PC-3 (cell line): ENCODE data around the gene RAPGEF4. TPM values are rescaled to one million over a fixed set of nuclear protein-coding genes. Genes with fewer than 3 reads are reported as not detected.

Source experiments
- ATAC-seq: fragments of 200-7000 bp; cut with Tn5 transposase; 2 replicates; pipeline ENCODE4 v1.9.1; 2020; ENCODE audit warnings: mild to moderate bottlenecking, moderate library complexity
- BruUV-seq: library from RNA; stranded (reverse); fragments of 400-500 nt; replicated peaks from 2 replicates; lab custom pipeline; 2021; lab: Mats Ljungman, UMichigan
- CTCF ChIA-PET: fragments of 300-600 bp; sonication (Branson Sonifier 250); formaldehyde crosslinking; loops from one replicate; lab custom pipeline; 2022; ENCODE audit warnings: antibody characterized with exemption; lab: Charles Lee
- POLR2A ChIA-PET: fragments of 300-600 bp; sonication (Branson Sonifier 250); formaldehyde crosslinking; loops from one replicate; lab custom pipeline; 2022; ENCODE audit warnings: antibody characterized with exemption; ENCODE audit not compliant: unreplicated experiment; lab: Charles Lee
- DNase-seq: peaks from one replicate; pipeline ENCODE4 v3.0.0-alpha.2; 2015
- H2AFZ ChIP-seq: fragments of 300-600 bp; sonication (generic); 2 replicates; pipeline ENCODE4 v1.6.0; 2016; ENCODE audit warnings: antibody characterized with exemption, low read length
- H3F3A ChIP-seq: fragments of 300-600 bp; sonication (generic); one replicate; pipeline ENCODE4 v1.6.0; 2017; ENCODE audit warnings: antibody characterized with exemption, low read length, control low read depth, mild to moderate bottlenecking; ENCODE audit not compliant: unreplicated experiment
- H3K27ac ChIP-seq: fragments of 300-600 bp; sonication (generic); 2 replicates; pipeline ENCODE4 v1.5.1; 2016; ENCODE audit warnings: mild to moderate bottlenecking, low read length
- H3K27me3 ChIP-seq: fragments of 300-600 bp; sonication (generic); 2 replicates; pipeline ENCODE4 v1.6.1; 2016; ENCODE audit warnings: low read length, mixed read lengths
- H3K36me3 ChIP-seq: fragments of 300-600 bp; sonication (generic); 2 replicates; pipeline ENCODE4 v1.6.1; 2016; ENCODE audit warnings: low read depth, mixed run types, low read length, mixed read lengths
- H3K4me1 ChIP-seq: fragments of 300-600 bp; sonication (generic); 2 replicates; pipeline ENCODE4 v1.5.1; 2016; ENCODE audit warnings: low read length; ENCODE audit not compliant: insufficient read depth
- H3K4me2 ChIP-seq: fragments of 300-600 bp; sonication (generic); 2 replicates; pipeline ENCODE4 v1.6.0; 2016; ENCODE audit warnings: low read length
- H3K4me3 ChIP-seq: fragments of 300-600 bp; sonication (generic); 2 replicates; pipeline ENCODE4 v1.5.1; 2016; ENCODE audit warnings: mild to moderate bottlenecking, low read length, mixed read lengths
- H3K79me2 ChIP-seq: fragments of 300-600 bp; sonication (generic); 2 replicates; pipeline ENCODE4 v1.6.1; 2017; ENCODE audit warnings: low read length, mixed read lengths
- H3K9ac ChIP-seq: fragments of 300-600 bp; sonication (generic); 2 replicates; pipeline ENCODE4 v1.6.0; 2016; ENCODE audit warnings: mild to moderate bottlenecking, low read length
- H3K9me2 ChIP-seq: fragments of 300-600 bp; sonication (generic); replicated peaks from 2 replicates; pipeline ENCODE4 v1.6.1; 2016; ENCODE audit warnings: mixed run types, low read length, mixed read lengths
- H3K9me3 ChIP-seq: fragments of 300-600 bp; sonication (generic); 2 replicates; pipeline ENCODE4 v1.6.1; 2016; ENCODE audit warnings: low read length, mixed read lengths
- H4K20me1 ChIP-seq: fragments of 300-600 bp; sonication (generic); 2 replicates; pipeline ENCODE4 v1.6.1; 2016; ENCODE audit warnings: low read length, mixed read lengths
- CTCF ChIP-seq: fragments of 300-600 bp; sonication (generic); conservative IDR thresholded peaks from 2 replicates; pipeline ENCODE4 v1.5.1; 2017; ENCODE audit warnings: antibody characterized with exemption, low read depth, mild to moderate bottlenecking, low read length
- EZH2 ChIP-seq: fragments of 300-600 bp; sonication (generic); IDR thresholded peaks from one replicate; pipeline ENCODE4 v1.6.1; 2017; ENCODE audit warnings: antibody characterized with exemption, mild to moderate bottlenecking, low read length; ENCODE audit not compliant: unreplicated experiment
- EZH2phosphoT487 ChIP-seq: fragments of 300-600 bp; sonication (generic); IDR thresholded peaks from 2 replicates; pipeline ENCODE4 v1.6.1; 2018; ENCODE audit warnings: mild to moderate bottlenecking, antibody characterized with exemption, low read length, borderline replicate concordance
- intact Hi-C: fragments of 100-400 bp; cut with micrococcal nuclease; formaldehyde crosslinking; loops from 2 replicates; pipeline ENCODE4 v1.9.0; 2023
- total RNA-seq: library from RNA; depleted of rRNA; stranded (reverse); fragments of >200 nt; gene quantifications from 2 replicates; pipeline ENCODE4 v1.2.3, GENCODE V29; 2014

Gene RAPGEF4
- total RNA-seq, 1 experiment from 2014 or later, result 0.87 TPM

DNA sequence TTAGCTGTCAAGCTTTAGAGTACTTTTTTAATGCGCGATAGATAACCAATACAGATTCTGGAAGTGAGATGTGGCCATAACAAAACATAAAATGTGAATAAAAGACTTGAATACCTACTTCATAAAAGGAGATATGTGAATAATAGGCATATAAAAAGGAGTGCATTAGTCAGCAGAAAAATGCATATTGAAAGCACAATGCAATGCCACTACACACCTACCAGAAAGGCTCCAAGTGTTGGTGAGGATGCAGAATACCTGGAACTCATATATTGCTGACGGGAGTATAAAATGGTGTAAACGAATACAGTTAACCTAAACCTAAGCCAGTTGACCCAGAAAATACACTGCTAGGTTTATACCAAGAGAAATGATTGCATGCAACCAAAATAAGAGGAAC lies 10.9 kb upstream of the RAPGEF4 start:
- no peak overlapping the region for H3K9ac ChIP-seq
- H3K79me2 ChIP-seq, result no peaks in the 10 kb centered on the region
- no peak overlapping the region for H3K4me3 ChIP-seq
- ChIA-PET POLR2A (no interaction called here), CTCF (no interaction called here)
- intact Hi-C loops, result no loop called here
- H3K9me2 ChIP-seq, result no peaks in the 10 kb centered on the region
- TF ChIP-seq CTCF, result no peak
- no peak for TF ChIP-seq EZH2phosphoT487
- no peak for TF ChIP-seq EZH2
- ATAC-seq, result no peak
- H3K27ac ChIP-seq, result no peak overlapping the region
- H2AFZ ChIP-seq, result no peak overlapping the region
- H3K27me3 ChIP-seq, result no peaks in the 10 kb centered on the region
- DNase-seq, result no peak
- H3F3A ChIP-seq, result no peaks in the 10 kb centered on the region
- H3K4me2 ChIP-seq, result no peak overlapping the region
- no peaks in the 10 kb centered on the region for H3K9me3 ChIP-seq
- no TSS peak for BruUV-seq
- no peaks in the 10 kb centered on the region for H3K36me3 ChIP-seq
- H3K4me1 ChIP-seq, result no peaks in the 10 kb centered on the region
- H4K20me1 ChIP-seq, result no peaks in the 10 kb centered on the region

- no peaks in the 10 kb centered on the region for H3K9me2 ChIP-seq
- no peaks in the 10 kb centered on the region for H4K20me1 ChIP-seq
- H3K4me1 ChIP-seq, result no peaks in the 10 kb centered on the region
- no TSS peak for BruUV-seq
- H3K27ac ChIP-seq, result no peak overlapping the region
- no peaks in the 10 kb centered on the region for H3K9me3 ChIP-seq
- H3F3A ChIP-seq, result no peaks in the 10 kb centered on the region
- CTCF ChIA-PET, result no interaction called here
- DNase-seq (no peak), ATAC-seq (no peak)
- H3K4me3 ChIP-seq, result no peak overlapping the region
- H3K27me3 ChIP-seq, result no peaks in the 10 kb centered on the region
- intact Hi-C loops, result no loop called here
- POLR2A ChIA-PET, result no interaction called here
- H3K9ac ChIP-seq, result no peak overlapping the region
- no peak overlapping the region for H3K4me2 ChIP-seq
- H2AFZ ChIP-seq, result no peak overlapping the region
- H3K79me2 ChIP-seq, result no peaks in the 10 kb centered on the region
- no peaks in the 10 kb centered on the region for H3K36me3 ChIP-seq
- no peak for TF ChIP-seq CTCF
- no peak for TF ChIP-seq EZH2phosphoT487
- no peak for TF ChIP-seq EZH2
Measured at GRCh38 chr2:172725284-172725683, 10.4 kb upstream of the RAPGEF4 start.

- no peaks in the 10 kb centered on the region for H3K36me3 ChIP-seq
- ChIA-PET CTCF (no interaction called here), POLR2A (no interaction called here)
- no peaks in the 10 kb centered on the region for H3K9me3 ChIP-seq
- no peaks in the 10 kb centered on the region for H3K27me3 ChIP-seq
- H3K4me3 ChIP-seq, result no peak overlapping the region
- H4K20me1 ChIP-seq, result no peaks in the 10 kb centered on the region
- no peak overlapping the region for H2AFZ ChIP-seq
- TF ChIP-seq EZH2phosphoT487 (no peak), EZH2 (no peak), CTCF (no peak)
- DNase-seq, result no peak
- H3K4me1 ChIP-seq, result no peaks in the 10 kb centered on the region
- no peak overlapping the region for H3K4me2 ChIP-seq
- no peaks in the 10 kb centered on the region for H3F3A ChIP-seq
- H3K79me2 ChIP-seq, result no peaks in the 10 kb centered on the region
- intact Hi-C loops, result no loop called here
- no peak overlapping the region for H3K27ac ChIP-seq
- no TSS peak for BruUV-seq
- no peak overlapping the region for H3K9ac ChIP-seq
- H3K9me2 ChIP-seq, result no peaks in the 10 kb centered on the region
- ATAC-seq, result no peak
Measured at GRCh38 chr2:172725746-172726145, 9.9 kb upstream of the RAPGEF4 start.
